ENCODE results near the gene GPBAR1. TPM values are rescaled to one million over a fixed set of nuclear protein-coding genes. Genes with fewer than 3 reads are reported as not detected.

The GPBAR1 gene
- total and polyA plus RNA-seq, 9 of the 15 experiments (the other 6 are each of a cell fraction or from before 2014, with no cell fraction given), result not detected

DNA sequence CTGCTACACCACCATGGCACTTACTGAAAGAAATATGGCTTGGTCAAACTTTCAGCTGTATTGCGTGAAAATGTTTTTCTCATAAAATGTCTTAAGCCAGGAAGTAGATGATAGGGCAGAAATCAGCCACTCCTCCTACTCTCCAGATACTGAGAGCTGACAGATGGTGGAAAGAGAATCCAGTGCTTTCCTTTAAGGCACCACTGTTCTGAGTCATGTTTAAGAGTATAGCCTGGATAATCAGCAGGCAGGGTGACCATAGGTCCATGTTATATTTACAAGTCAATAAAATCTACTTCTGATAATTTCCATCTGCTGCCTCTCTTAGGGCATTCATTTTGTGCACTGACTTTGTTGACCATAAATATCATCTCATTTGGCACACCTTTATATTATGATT is 21.9 kb upstream of the GPBAR1 start:
- 83% methylated on average over 1 of the region's 1 CpG for WGBS (ENCODE audit: insufficient coverage, low coverage, missing lambda C conversion rate)
- DNase-seq (ENCODE audit: extremely low read depth in 1 of 4, low spot score in 3 of 4), result no peak
- Histone ChIP-seq H3K4me2 (ENCODE audit: insufficient read depth, low read length) (no peak overlapping the region), H2AFZ (ENCODE audit: low read depth, low read length) (no peak overlapping the region), H3K27ac (ENCODE audit: extremely low read depth, low read depth, low read length) (no peak overlapping the region), H3K4me1 (replicated peaks in 1 of 2; ENCODE audit: control insufficient read depth in 2 of 2, insufficient read depth in 2 of 2, low read length in 2 of 2) (no peaks in the 10 kb centered on the region), H3K9me1 (ENCODE audit: control insufficient read depth, insufficient read depth, low read length) (no peaks in the 10 kb centered on the region), H3K9ac (ENCODE audit: insufficient read depth in 1 of 2, low read depth in 2 of 2, low read length in 2 of 2) (no peak overlapping the region), H4K20me1 (replicated peaks; ENCODE audit: control insufficient read depth, insufficient read depth, low read length) (no peaks in the 10 kb centered on the region), H3K9me3 (replicated peaks; ENCODE audit: control insufficient read depth, insufficient read depth, low read depth, low read length) (no peaks in the 10 kb centered on the region), H3K27me3 (ENCODE audit: control insufficient read depth in 2 of 2, insufficient read depth in 2 of 2, low read length in 2 of 2) (no peaks in the 10 kb centered on the region), H3K4me3 (no peak overlapping the region), H3K36me3 (ENCODE audit: control insufficient read depth, insufficient read depth, low read length) (peaks cover 82% of the 10 kb centered on the region), H3K79me2 (ENCODE audit: control insufficient read depth, insufficient read depth, low read length) (no peaks in the 10 kb centered on the region)
- in situ Hi-C loops (cut with MboI) (no loop called here), intact Hi-C loops (cut with micrococcal nuclease) (no loop called here)
- no peak for FAIRE-seq
- CTCF ChIA-PET (ENCODE audit: low intra/inter-chr PET ratio), result no interaction called here
- POLR2A ChIA-PET, result interaction anchor here (0.8 to 1.1 kb wide), 2 partner anchors 8 to 71 kb away, joined by 3 read pairs; no protein-coding TSS in a partner anchor
- no TSS peak for BruUV-seq (replicated peaks)
- ATAC-seq, result no peak
- TF ChIP-seq ZNF143 (CRISPR knock-in tag; IDR thresholded peaks at IDR 0.05), result no peak
- TF ChIP-seq, protein P1, sequence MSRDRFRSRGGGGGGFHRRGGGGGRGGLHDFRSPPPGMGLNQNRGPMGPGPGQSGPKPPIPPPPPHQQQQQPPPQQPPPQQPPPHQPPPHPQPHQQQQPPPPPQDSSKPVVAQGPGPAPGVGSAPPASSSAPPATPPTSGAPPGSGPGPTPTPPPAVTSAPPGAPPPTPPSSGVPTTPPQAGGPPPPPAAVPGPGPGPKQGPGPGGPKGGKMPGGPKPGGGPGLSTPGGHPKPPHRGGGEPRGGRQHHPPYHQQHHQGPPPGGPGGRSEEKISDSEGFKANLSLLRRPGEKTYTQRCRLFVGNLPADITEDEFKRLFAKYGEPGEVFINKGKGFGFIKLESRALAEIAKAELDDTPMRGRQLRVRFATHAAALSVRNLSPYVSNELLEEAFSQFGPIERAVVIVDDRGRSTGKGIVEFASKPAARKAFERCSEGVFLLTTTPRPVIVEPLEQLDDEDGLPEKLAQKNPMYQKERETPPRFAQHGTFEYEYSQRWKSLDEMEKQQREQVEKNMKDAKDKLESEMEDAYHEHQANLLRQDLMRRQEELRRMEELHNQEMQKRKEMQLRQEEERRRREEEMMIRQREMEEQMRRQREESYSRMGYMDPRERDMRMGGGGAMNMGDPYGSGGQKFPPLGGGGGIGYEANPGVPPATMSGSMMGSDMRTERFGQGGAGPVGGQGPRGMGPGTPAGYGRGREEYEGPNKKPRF (IDR thresholded peaks at IDR 0.05; ENCODE audit: low read depth, low read length), result no peak
- TF ChIP-seq, protein P2, sequence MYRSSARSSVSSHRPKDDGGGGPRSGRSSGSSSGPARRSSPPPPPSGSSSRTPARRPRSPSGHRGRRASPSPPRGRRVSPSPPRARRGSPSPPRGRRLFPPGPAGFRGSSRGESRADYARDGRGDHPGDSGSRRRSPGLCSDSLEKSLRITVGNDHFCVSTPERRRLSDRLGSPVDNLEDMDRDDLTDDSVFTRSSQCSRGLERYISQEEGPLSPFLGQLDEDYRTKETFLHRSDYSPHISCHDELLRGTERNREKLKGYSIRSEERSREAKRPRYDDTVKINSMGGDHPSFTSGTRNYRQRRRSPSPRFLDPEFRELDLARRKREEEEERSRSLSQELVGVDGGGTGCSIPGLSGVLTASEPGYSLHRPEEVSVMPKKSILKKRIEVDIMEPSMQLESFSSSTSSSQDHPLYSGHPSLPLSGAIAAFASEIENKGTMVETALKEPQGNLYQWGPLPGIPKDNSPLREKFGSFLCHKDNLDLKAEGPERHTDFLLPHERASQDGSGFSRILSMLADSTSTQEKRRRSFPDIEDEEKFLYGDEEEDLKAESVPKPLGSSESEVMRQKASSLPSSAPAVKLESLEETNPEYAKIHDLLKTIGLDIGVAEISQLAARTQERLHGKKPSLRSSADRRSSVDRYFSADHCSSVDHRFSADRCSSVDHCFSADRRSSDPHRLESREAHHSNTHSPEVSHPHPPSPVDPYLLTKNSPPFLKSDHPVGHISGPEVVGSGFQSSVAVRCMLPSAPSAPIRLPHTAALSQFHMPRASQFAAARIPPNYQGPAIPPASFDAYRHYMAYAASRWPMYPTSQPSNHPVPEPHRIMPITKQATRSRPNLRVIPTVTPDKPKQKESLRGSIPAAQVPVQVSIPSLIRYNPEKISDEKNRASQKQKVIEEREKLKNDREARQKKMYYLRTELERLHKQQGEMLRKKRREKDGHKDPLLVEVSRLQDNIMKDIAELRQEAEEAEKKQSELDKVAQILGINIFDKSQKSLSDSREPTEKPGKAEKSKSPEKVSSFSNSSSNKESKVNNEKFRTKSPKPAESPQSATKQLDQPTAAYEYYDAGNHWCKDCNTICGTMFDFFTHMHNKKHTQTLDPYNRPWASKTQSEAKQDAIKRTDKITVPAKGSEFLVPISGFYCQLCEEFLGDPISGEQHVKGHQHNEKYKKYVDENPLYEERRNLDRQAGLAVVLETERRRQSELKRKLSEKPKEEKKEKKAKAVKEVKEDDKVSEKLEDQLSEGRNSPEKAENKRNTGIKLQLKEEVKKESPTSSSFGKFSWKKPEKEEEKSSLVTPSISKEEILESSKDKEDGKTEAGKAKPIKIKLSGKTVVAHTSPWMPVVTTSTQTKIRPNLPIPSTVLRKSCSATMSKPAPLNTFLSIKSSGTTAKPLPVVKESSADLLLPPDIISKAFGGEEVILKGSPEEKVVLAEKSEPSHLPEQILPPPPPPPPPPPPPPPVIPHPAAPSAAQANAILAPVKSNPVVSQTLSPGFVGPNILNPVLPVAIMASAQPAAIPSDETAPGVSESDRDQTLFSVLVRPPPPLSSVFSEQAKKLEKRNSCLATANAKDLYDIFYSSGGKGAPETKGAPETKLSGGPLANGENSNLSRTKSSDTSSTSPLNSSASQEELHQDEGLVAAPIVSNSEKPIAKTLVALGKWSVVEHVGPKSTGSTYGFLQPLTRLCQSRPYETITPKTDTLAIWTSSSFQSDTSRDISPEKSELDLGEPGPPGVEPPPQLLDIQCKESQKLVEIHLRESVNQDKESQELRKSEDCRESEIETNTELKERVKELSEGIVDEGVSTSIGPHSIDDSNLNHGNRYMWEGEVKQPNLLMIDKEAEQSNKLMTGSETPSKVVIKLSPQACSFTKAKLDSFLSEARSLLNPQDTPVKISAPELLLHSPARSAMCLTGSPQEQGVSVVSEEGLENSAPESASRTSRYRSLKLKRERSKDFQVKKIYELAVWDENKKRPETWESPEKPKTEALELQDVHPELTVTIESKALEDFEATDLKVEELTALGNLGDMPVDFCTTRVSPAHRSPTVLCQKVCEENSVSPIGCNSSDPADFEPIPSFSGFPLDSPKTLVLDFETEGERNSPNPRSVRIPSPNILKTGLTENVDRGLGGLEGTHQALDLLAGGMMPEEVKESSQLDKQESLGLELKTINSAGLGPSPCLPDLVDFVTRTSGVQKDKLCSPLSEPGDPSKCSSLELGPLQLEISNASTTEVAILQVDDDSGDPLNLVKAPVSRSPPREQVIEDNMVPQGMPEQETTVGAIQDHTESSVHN (IDR thresholded peaks at IDR 0.05; ENCODE audit: borderline replicate concordance in 1 of 2, low read depth in 1 of 2), result no peak
- TF ChIP-seq, protein P3, sequence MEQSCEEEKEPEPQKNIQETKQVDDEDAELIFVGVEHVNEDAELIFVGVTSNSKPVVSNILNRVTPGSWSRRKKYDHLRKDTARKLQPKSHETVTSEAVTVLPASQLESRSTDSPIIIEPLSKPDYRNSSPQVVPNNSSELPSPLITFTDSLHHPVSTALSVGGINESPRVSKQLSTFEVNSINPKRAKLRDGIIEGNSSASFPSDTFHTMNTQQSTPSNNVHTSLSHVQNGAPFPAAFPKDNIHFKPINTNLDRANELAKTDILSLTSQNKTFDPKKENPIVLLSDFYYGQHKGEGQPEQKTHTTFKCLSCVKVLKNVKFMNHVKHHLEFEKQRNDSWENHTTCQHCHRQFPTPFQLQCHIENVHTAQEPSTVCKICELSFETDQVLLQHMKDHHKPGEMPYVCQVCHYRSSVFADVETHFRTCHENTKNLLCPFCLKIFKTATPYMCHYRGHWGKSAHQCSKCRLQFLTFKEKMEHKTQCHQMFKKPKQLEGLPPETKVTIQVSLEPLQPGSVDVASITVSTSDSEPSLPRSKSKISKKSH (CRISPR knock-in tag; IDR thresholded peaks at IDR 0.05), result no peak
- no peak for TF ChIP-seq TEAD2 (tag; IDR thresholded peaks at IDR 0.05)
- no peak for TF ChIP-seq MAFF (IDR thresholded peaks at IDR 0.05; ENCODE audit: low read length)
- TF ChIP-seq RB1 (IDR thresholded peaks at IDR 0.05; ENCODE audit: low read depth), result no peak
- TF ChIP-seq BCL6 (CRISPR knock-in tag; IDR thresholded peaks at IDR 0.05), result no peak
- no peak for TF ChIP-seq ZNF76 (CRISPR knock-in tag; IDR thresholded peaks at IDR 0.05; ENCODE audit: borderline replicate concordance)
- TF ChIP-seq PHF20 (IDR thresholded peaks at IDR 0.05; ENCODE audit: partially characterized antibody), result no peak

All from K562 (cell line).